DMS 273 (cell line): ENCODE data around the gene UCN3.
"Not testable (repeated sequence)": the region's sequence is repeated elsewhere in the genome, so short reads cannot be mapped to it uniquely, and the experiment has no call there.

ENCODE experiments used
- DNase-seq: peaks from one replicate; lab custom pipeline; 2025; ENCODE audit not compliant: unreplicated experiment; lab: John Stamatoyannopoulos, UW

UCN3 gene

GRCh38 chr10:5404208-5405041, 39.7 kb downstream of the UCN3 start, which contains the start of gene TUBAL3:
TSS of gene TUBAL3 (minus strand) at chr10:5404828. CDS start at chr10:5404792, 36 bp downstream.
- DNase-seq = no peak

GRCh38 chr10:5406918-5407317, 42.2 kb downstream of the UCN3 start:
- DNase-seq = no peak

- DNase-seq = not testable (repeated sequence)
Observed at GRCh38 chr10:5410787-5411186, 46.0 kb downstream of the UCN3 start.

GRCh38 chr10:5411941-5412276, 47.1 kb downstream of the UCN3 start:
- peak; percentile 37 for DNase-seq

- DNase-seq = peak; percentile 93
Observed at GRCh38 chr10:5412277-5412941, 47.6 kb downstream of the UCN3 start, which contains the start of gene NET1. TSS of gene NET1 (plus strand) at chr10:5412557. CDS start at chr10:5412693, 136 bp downstream.

GRCh38 chr10:5413012-5413938, 48.5 kb downstream of the UCN3 start:
- DNase-seq = peak; percentile 57

GRCh38 chr10:5416981-5417380, 52.2 kb downstream of the UCN3 start:
- DNase-seq = peak; percentile 97

GRCh38 chr10:5418584-5418983, 53.8 kb downstream of the UCN3 start:
- DNase-seq = no peak

GRCh38 chr10:5419466-5420094, 54.8 kb downstream of the UCN3 start:
- DNase-seq = no peak

GRCh38 chr10:5423771-5424170, 59.0 kb downstream of the UCN3 start:
- no peak for DNase-seq
